Activated CD4-positive, alpha-beta T cell treated with anti-CD3 and anti-CD28 coated beads for 36 hours (primary cell): ENCODE results near the gene CHMP4A. TPM values are rescaled to one million over a fixed set of nuclear protein-coding genes. Genes with fewer than 3 reads are reported as not detected.
A peak's percentile ranks its signal among the peaks of the same experiment; 100 is the strongest.
"Not testable (repeated sequence)": the region's sequence is repeated elsewhere in the genome, so short reads cannot be mapped to it uniquely, and the experiment has no call there.

Experiments
- ATAC-seq: fragments of 200-7000 bp; cut with Tn5 transposase; one replicate; pipeline ENCODE4 v1.10.0; 2021; ENCODE audit warnings: mild to moderate bottlenecking, moderate library complexity
- CTCF ChIA-PET: fragments of 350-600 bp; sonication (Branson Sonifier 250); formaldehyde crosslinking; loops from one replicate; lab custom pipeline; 2021; ENCODE audit warnings: antibody characterized with exemption; lab: Charles Lee
- POLR2A ChIA-PET: fragments of 350-600 bp; sonication (Branson Sonifier 250); formaldehyde crosslinking; loops from one replicate; lab custom pipeline; 2021; ENCODE audit warnings: antibody characterized with exemption, inconsistent platforms; lab: Charles Lee
- DNase-seq: peaks from one replicate; pipeline ENCODE4 v3.0.0-alpha.2; 2020
- H3K27ac Mint-ChIP-seq: one replicate; pipeline ENCODE4 v1.8.0; 2021; ENCODE audit warnings: mixed read lengths
- H3K27me3 Mint-ChIP-seq: one replicate; pipeline ENCODE4 v1.8.0; 2021; ENCODE audit warnings: mixed read lengths
- H3K36me3 Mint-ChIP-seq: one replicate; pipeline ENCODE4 v1.8.0; 2021; ENCODE audit warnings: low read depth, mixed read lengths
- H3K4me1 Mint-ChIP-seq: one replicate; pipeline ENCODE4 v1.8.0; 2021; ENCODE audit warnings: mixed read lengths
- H3K4me3 Mint-ChIP-seq: one replicate; pipeline ENCODE4 v1.8.0; 2021; ENCODE audit warnings: mild to moderate bottlenecking, moderate library complexity, mixed read lengths
- H3K9me3 Mint-ChIP-seq: one replicate; pipeline ENCODE4 v1.8.0; 2021; ENCODE audit warnings: low read depth, mixed read lengths
- intact Hi-C, 2 experiments: fragments of 100-400 bp; cut with DNase I in 1 of 2; cut with micrococcal nuclease in 1 of 2; formaldehyde crosslinking; loops; one replicate each; pipeline versions ENCODE4 v1.14.2 to v1.15.1; 2022 to 2024; cut with DNase I, micrococcal nuclease
- total RNA-seq, 2 experiments: library from RNA; stranded (reverse); gene quantifications; one replicate each; pipeline ENCODE4 v1.2.3, GENCODE V29; 2021

Gene CHMP4A
- total RNA-seq, 2 experiments from 2014 or later, result 48.8 to 73.0 TPM

DNA sequence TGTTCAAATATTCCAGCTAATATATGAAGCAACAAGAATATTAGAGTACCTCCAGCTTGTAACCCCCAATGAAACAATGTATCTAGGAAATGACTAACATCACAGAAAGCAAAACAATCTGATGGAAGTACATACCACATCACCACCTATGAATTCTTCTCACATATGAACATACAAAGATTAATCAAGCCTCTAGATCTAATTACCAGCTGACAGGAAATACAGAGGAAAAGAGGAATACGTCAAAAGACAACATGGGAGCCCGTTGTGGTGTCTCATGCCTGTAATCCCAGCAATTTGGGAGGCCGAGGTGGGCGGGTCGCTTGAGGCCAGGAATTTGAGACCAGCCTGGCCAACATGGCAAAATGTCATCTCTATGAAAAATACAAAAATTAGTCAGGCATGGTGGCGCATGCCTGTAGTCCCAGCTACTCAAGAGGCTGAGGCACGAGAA, 11.4 kb upstream of the CHMP4A start:
- H3K27ac Mint-ChIP-seq, result peak overlapping the region; percentile 9
- peaks cover 17% of the 10 kb centered on the region for H3K36me3 Mint-ChIP-seq
- ChIA-PET CTCF (interaction anchor here (1.3 to 2.2 kb wide), 6 partner anchors 9 to 207 kb away, joined by 3 to 8 read pairs (median 4); partner anchors contain the start of genes GMPR2, LTB4R, MDP1 and TINF2), POLR2A (no interaction called here)
- no peaks in the 10 kb centered on the region for H3K27me3 Mint-ChIP-seq
- H3K9me3 Mint-ChIP-seq, result no peaks in the 10 kb centered on the region
- DNase-seq, result no peak
- no peak overlapping the region for H3K4me3 Mint-ChIP-seq
- no peak for ATAC-seq
- peaks cover 21% of the 10 kb centered on the region for H3K4me1 Mint-ChIP-seq
- intact Hi-C loops, result no loop called here

DNA sequence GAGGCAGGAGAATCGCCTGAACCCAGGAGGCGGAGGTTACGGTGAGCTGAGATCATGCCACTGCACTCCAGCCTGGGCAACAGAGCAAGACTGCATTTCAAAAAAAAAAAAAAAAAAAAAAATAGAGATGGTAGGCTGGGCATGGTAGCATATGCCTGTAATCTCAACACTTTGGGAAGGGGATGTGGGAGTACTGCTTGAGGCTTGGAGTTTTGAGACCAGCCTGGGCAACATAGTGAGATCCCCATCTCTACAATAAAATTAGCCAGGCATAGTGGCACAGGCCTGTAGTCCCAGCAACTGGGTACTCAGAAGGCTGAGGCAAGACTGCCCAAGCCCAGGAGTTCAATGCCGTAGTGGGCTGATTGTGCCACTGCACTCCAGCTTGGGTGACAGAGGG, 9.7 kb upstream of the CHMP4A start:
- H3K9me3 Mint-ChIP-seq, H3K4me3 Mint-ChIP-seq, ATAC-seq, H3K27me3 Mint-ChIP-seq, H3K27ac Mint-ChIP-seq, DNase-seq, intact Hi-C loops: not testable (repeated sequence)
- peaks cover 14% of the 10 kb centered on the region for H3K36me3 Mint-ChIP-seq
- POLR2A ChIA-PET, result interaction anchor here (0.7 kb wide), 1 partner anchor 45 kb away, joined by 8 read pairs; no protein-coding TSS in a partner anchor
- H3K4me1 Mint-ChIP-seq, result peaks cover 16% of the 10 kb centered on the region
- CTCF ChIA-PET, result interaction anchor here (0.6 to 2.2 kb wide), 2 partner anchors 20 to 37 kb away, joined by 3 to 5 read pairs; partner anchors contain the start of gene TINF2

DNA sequence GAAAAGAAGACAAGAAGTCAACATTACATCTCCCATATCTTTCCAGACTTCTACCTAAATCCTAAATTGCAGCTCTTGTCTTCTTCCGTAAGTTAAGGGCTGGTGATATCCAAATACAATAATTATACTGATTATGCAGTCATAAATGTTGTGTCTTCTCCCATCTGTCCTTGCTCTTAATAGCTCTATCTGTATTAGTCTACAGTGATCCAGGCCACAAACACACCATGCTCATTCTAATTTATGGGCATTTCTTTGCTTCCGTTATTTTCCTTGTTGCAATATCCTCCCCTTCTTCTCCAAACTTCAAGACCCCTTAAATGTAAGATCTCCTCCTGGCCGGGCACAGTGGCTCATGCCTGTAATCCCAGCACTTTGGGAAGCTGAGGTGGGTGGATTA, 6.2 kb upstream of the CHMP4A start:
- intact Hi-C loops, result loop anchor here in 1 of 2 experiments (5.0 kb wide), 1 partner anchor 223 kb away; the partner anchor contains the start of gene SDR39U1
- H3K9me3 Mint-ChIP-seq, result no peaks in the 10 kb centered on the region
- no peak overlapping the region for H3K27ac Mint-ChIP-seq
- POLR2A ChIA-PET, result interaction anchor here (0.7 kb wide), 1 partner anchor 62 kb away, joined by 3 read pairs; no protein-coding TSS in a partner anchor
- H3K4me3 Mint-ChIP-seq, result no peak overlapping the region
- H3K36me3 Mint-ChIP-seq, result peaks cover 10% of the 10 kb centered on the region
- peaks cover 20% of the 10 kb centered on the region for H3K4me1 Mint-ChIP-seq
- ATAC-seq (no peak), DNase-seq (no peak)
- H3K27me3 Mint-ChIP-seq, result no peaks in the 10 kb centered on the region
- CTCF ChIA-PET, result interaction anchor here (1.1 to 2.0 kb wide), 3 partner anchors 18 to 212 kb away, joined by 5 to 9 read pairs (median 5); partner anchors contain the start of gene CIDEB

DNA sequence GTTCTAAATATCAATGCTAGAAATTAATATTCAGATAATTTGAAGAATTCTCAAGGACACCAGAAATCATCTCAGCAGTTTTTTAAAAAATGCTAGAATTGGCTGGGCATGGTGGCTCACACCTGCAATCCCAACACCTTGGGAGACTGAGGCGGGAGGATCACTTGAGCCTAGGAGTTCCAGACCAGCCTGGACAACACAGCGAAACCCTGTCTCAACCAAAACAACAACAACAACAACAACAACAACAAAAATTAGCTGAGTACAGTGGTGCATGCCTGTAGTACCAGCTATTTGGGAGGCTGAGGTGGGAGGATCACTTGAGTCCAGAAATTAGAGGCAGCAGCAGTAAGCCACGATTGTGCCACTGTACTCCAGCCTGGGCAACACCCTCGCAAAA, 5.8 kb upstream of the CHMP4A start:
- DNase-seq (no peak), ATAC-seq (no peak)
- Mint-ChIP-seq H3K4me1 (peaks cover 23% of the 10 kb centered on the region), H3K9me3 (no peaks in the 10 kb centered on the region), H3K27me3 (no peaks in the 10 kb centered on the region), H3K4me3 (no peak overlapping the region), H3K27ac (no peak overlapping the region), H3K36me3 (peaks cover 12% of the 10 kb centered on the region)
- intact Hi-C loops, result loop anchor here in 1 of 2 experiments (5.0 kb wide), 1 partner anchor 223 kb away; the partner anchor contains the start of gene SDR39U1
- ChIA-PET CTCF (interaction anchor here (1.3 to 2.0 kb wide), 2 partner anchors 89 to 212 kb away, joined by 5 to 9 read pairs; partner anchors contain the start of gene CIDEB), POLR2A (interaction anchor here (0.7 kb wide), 1 partner anchor 62 kb away, joined by 3 read pairs; no protein-coding TSS in a partner anchor)

DNA sequence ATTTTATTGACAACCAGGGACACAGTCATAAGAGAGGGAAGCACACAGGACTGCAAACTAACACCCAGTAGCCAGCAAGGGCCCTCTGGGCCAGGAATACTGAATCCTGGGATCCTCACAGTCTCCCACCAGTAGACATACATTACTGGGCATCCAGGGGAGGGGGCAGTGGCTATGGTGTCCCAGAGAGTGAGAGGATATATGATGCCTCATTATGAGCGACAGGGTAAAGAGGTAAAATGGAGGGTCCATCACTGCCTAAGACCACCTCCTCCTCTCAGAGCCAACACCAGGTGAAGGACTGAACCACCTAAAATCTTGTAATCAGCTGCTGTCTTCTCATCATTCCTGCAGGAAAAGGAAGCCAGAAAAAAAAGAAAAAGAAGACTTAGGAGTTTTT, 3.6 kb upstream of the CHMP4A start:
- POLR2A ChIA-PET, H3K9me3 Mint-ChIP-seq, DNase-seq, H3K4me3 Mint-ChIP-seq, ATAC-seq, H3K27me3 Mint-ChIP-seq: not testable (repeated sequence)
- peaks cover 36% of the 10 kb centered on the region for H3K4me1 Mint-ChIP-seq
- peak overlapping the region; percentile 95 for H3K27ac Mint-ChIP-seq
- intact Hi-C loops, result loop anchor here (1.0 to 5.0 kb wide), 5 partner anchors 80 to 225 kb away; partner anchors contain the start of genes CBLN3 (in 1 of the 2), KHNYN (in 1 of the 2) and SDR39U1 (in 1 of the 2)
- CTCF ChIA-PET, result interaction anchor here (1.6 to 2.2 kb wide), 7 partner anchors 8 to 81 kb away, joined by 4 to 35 read pairs (median 9); partner anchors contain the start of genes DHRS1, NOP9 and TINF2
- peaks cover 24% of the 10 kb centered on the region for H3K36me3 Mint-ChIP-seq

DNA sequence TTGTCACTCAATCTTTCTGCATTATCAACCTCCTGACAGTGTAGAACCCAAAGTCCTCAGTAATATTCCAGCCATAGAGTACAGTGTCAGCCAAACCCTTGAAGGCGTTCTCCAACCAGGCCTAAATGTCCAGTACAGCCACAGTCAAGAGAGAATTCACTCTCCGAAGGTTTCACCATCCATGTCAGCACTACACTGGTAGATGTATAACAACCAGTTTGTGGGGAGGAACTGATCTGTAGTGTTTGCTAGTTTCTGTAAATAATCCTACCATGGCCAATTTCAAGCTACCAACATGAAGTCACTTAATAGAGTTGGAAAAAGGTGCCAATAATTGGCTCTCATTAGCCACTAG, 3.0 kb upstream of the CHMP4A start:
- Mint-ChIP-seq H3K9me3 (no peaks in the 10 kb centered on the region), H3K27me3 (no peaks in the 10 kb centered on the region), H3K4me1 (peaks cover 41% of the 10 kb centered on the region), H3K4me3 (peak overlapping the region; percentile 92), H3K36me3 (peaks cover 29% of the 10 kb centered on the region), H3K27ac (peak overlapping the region; percentile 95)
- intact Hi-C loops, result loop anchor here (1.0 to 5.0 kb wide), 5 partner anchors 81 to 226 kb away; partner anchors contain the start of genes CBLN3 (in 1 of the 2), KHNYN (in 1 of the 2) and SDR39U1 (in 1 of the 2)
- ATAC-seq (no peak), DNase-seq (no peak)
- ChIA-PET POLR2A (interaction anchor here (0.5 to 1.2 kb wide), 3 partner anchors 26 to 107 kb away, joined by 3 to 6 read pairs (median 3); partner anchors contain the start of genes IRF9 and TINF2), CTCF (interaction anchor here (0.6 to 3.8 kb wide), 21 partner anchors 9 to 220 kb away, joined by 3 to 44 read pairs (median 6); partner anchors contain the start of genes CBLN3, CIDEB, DHRS1 and KHNYN)

DNA sequence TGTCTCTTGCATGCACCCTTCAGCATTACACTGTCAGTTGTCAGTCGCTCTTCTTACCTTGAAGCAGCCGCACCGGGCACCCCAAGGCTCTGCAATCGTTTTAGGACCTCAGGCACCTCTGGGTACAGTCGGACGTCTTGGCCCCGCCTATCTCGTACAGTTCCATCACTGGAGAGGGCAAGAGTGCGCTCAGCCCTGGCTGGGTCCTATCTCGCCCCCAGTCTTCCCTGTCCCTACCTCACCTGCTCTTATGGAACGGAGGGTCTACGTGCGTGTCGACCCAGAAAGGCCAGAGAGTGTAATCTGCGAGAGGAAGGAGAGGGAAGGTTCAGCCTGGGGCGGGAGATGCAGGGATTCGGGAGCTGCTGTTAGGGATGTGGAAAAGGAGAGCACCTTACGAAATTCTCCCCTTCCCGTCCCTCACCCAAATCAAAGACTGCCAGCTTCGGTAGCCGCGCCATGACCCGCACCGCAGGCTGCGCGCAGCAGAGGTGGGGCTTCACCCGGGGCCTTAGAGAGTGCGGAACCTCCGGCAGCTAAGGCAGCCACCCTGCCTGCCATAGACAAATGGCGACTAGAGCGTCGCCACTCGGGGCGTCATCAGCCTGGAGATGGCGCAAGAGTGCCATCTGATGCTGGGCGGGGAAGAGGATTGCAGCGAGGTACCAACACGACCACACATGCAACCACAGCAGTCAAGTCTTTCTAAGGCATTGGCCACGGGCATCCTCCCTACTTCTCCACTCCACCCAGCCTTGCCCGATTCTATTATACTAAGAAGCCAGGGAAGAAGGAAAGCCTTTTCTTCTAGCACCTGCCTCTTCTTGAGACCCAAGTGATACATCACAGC, 2.4 kb upstream of the CHMP4A start, which contains the start of gene MDP1:
Gene MDP1 (minus strand): TSS at position 572 of the 850 bp plus-strand sequence. CDS start 111 bp downstream, at position 461.
- H3K4me3 Mint-ChIP-seq, result peak within 1 kb of the TSS; percentile 92
- intact Hi-C loops, result loop anchor here (1.0 to 5.0 kb wide), 5 partner anchors 82 to 227 kb away; partner anchors contain the start of genes CBLN3 (in 1 of the 2), KHNYN (in 1 of the 2) and SDR39U1 (in 1 of the 2)
- ATAC-seq (peak; percentile 76), DNase-seq (peak; percentile 93)
- H3K36me3 Mint-ChIP-seq, result peaks cover 33% of the 10 kb centered on the region
- H3K27me3 Mint-ChIP-seq, result no peaks in the 10 kb centered on the region
- POLR2A ChIA-PET, result interaction anchor here (0.5 to 1.2 kb wide), 4 partner anchors 26 to 121 kb away, joined by 3 to 6 read pairs (median 3); partner anchors contain the start of genes IRF9 and TINF2
- no peaks in the 10 kb centered on the region for H3K9me3 Mint-ChIP-seq
- peak within 1 kb of the TSS; percentile 95 for H3K27ac Mint-ChIP-seq
- H3K4me1 Mint-ChIP-seq, result peaks cover 44% of the 10 kb centered on the region
- CTCF ChIA-PET, result interaction anchor here (0.6 to 3.8 kb wide), 27 partner anchors 9 to 410 kb away, joined by 3 to 44 read pairs (median 4); partner anchors contain the start of genes CBLN3, CIDEB, DHRS1 and KHNYN

DNA sequence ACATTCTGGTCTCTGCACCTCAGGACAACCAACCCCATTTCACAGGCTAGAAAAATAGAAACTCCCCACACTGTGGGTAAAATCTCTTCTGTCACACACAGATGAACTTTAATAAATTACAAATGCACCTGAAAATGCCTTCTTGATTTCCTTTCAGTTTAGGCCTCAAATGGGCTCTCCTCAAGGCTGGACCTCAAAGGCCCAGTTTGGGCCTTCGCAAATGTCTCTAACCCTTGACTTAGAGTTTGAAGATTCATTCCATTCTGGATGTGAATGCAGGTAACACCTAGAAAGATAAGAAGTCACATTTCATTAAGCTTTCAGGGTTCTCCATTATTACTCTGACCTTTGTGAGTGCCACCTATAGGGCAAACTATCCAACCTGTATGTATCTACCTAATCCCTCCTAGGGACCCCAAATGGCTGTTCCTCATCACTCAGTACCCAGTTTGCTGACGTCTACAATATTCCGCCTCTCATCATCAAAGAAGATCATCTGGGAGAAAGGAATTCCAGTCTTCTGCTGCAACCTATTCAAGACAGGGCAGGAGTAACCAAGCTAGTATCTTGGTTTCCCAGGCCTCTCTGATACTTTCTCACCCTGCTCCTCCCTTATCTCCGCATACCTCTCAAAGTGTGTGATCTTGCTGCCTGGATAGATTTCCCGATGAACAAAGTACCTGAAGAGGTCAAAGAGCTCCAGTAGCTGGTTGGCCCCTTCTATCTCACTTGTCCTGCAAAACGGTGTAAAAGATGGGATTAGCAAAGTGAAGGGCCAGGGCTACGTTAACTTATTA, 776 bp upstream of the CHMP4A start:
- intact Hi-C loops, result loop anchor here (1.0 to 2.0 kb wide), 14 partner anchors 18 to 228 kb away; partner anchors contain the start of genes DHRS1 (in 2 of the 2), GMPR2 (in 2 of the 2), NEDD8 (in 2 of the 2) and NOP9 (in 2 of the 2)
- peak overlapping the region; percentile 95 for H3K27ac Mint-ChIP-seq
- H3K27me3 Mint-ChIP-seq, result no peaks in the 10 kb centered on the region
- DNase-seq, result no peak
- peaks cover 47% of the 10 kb centered on the region for H3K36me3 Mint-ChIP-seq
- H3K4me1 Mint-ChIP-seq, result peaks cover 50% of the 10 kb centered on the region
- POLR2A ChIA-PET, result interaction anchor here (0.5 to 2.3 kb wide), 14 partner anchors 12 to 1343 kb away, joined by 3 to 18 read pairs (median 4); partner anchors contain the start of genes DCAF11, GMPR2, IPO4 and IRF9
- peak overlapping the region; percentile 94 for H3K4me3 Mint-ChIP-seq
- ATAC-seq, result no peak
- CTCF ChIA-PET, result interaction anchor here (0.5 to 3.8 kb wide), 17 partner anchors 14 to 202 kb away, joined by 3 to 44 read pairs (median 6); partner anchors contain the start of genes CIDEB, DHRS1, IPO4 and LTB4R
- H3K9me3 Mint-ChIP-seq, result no peaks in the 10 kb centered on the region

DNA sequence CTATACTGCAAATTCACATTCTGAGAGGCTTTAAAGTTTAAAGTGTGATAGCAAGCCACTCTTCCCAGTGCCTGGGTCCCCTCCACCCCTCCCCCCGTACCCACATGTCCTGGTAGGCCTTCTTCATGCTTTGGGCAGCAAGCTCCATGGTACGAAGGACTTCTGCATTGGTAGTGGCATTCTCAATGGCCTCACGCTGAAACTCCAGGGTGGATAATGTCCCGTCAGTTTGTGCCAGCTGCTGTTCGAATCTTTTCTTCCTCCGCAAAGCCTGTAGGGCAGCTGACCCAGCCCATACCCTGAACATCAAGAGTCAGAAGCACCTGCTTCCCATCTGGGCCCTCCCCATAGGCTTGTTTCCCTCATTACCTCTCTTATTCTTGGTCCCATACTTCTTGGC, 2.0 kb downstream of the CHMP4A start:
- intact Hi-C loops, result no loop called here
- H3K4me3 Mint-ChIP-seq, result peak overlapping the region; percentile 94
- no peaks in the 10 kb centered on the region for H3K9me3 Mint-ChIP-seq
- no peaks in the 10 kb centered on the region for H3K27me3 Mint-ChIP-seq
- DNase-seq (no peak), ATAC-seq (no peak)
- POLR2A ChIA-PET, result interaction anchor here (0.8 kb wide), 1 partner anchor 49 kb away, joined by 3 read pairs; no protein-coding TSS in a partner anchor
- H3K4me1 Mint-ChIP-seq, result peaks cover 55% of the 10 kb centered on the region
- H3K36me3 Mint-ChIP-seq, result peaks cover 60% of the 10 kb centered on the region
- H3K27ac Mint-ChIP-seq, result peak overlapping the region; percentile 83
- CTCF ChIA-PET, result interaction anchor here (1.0 to 1.3 kb wide), 2 partner anchors 16 to 27 kb away, joined by 3 to 4 read pairs; partner anchors contain the start of gene TM9SF1
